ENCODE results near the gene FOXRED1. TPM values are rescaled to one million over a fixed set of nuclear protein-coding genes. Genes with fewer than 3 reads are reported as not detected.

FOXRED1 gene
- total RNA-seq, 1 experiment from 2014 or later = 44.8 TPM

GRCh38 chr11:126277322-126277721, 8.4 kb downstream of the FOXRED1 start:
- no peak for TF ChIP-seq TCF7L2 (IDR thresholded peaks at IDR 0.05; ENCODE audit: low read depth, low read length)
- Histone ChIP-seq H3K27ac (ENCODE audit: low read length) (no peak overlapping the region), H3K27me3 (ENCODE audit: control insufficient read depth, insufficient read depth, low read length) (no peaks in the 10 kb centered on the region), H3K4me1 (ENCODE audit: control insufficient read depth, insufficient read depth, low read length) (peaks cover 4% of the 10 kb centered on the region; the same call in 1 of the 2 replicates), H3K36me3 (ENCODE audit: control insufficient read depth, insufficient read depth, low read length) (peaks cover 7% of the 10 kb centered on the region; the same call in 1 of the 2 replicates), H3K9me3 (ENCODE audit: control insufficient read depth, insufficient read depth, low read depth, low read length) (no peaks in the 10 kb centered on the region), H3K4me3 (ENCODE audit: low read depth in 2 of 2, low read length in 2 of 2) (no peak overlapping the region)
- intact Hi-C loops (cut with micrococcal nuclease; ENCODE audit: unreplicated experiment) = no loop called here
- ATAC-seq = no peak
- in situ Hi-C loops (cut with HindIII; ENCODE audit: low pct_unique_long_range_greater_than_20kb, low sequenced_read_pairs) = no loop called here
- no TSS peak for BruUV-seq (replicated peaks)
- no peak for DNase-seq (ENCODE audit: low read depth, low spot score)
- ChIA-PET POLR2A (no interaction called here), CTCF (no interaction called here)

- Histone ChIP-seq H3K9me3 (ENCODE audit: control insufficient read depth, insufficient read depth, low read depth, low read length) (no peaks in the 10 kb centered on the region), H3K4me1 (ENCODE audit: control insufficient read depth, insufficient read depth, low read length) (peaks cover 6% of the 10 kb centered on the region; the same call in 1 of the 2 replicates), H3K27me3 (ENCODE audit: control insufficient read depth, insufficient read depth, low read length) (no peaks in the 10 kb centered on the region), H3K4me3 (ENCODE audit: low read depth in 2 of 2, low read length in 2 of 2) (no peak overlapping the region), H3K27ac (ENCODE audit: low read length) (no peak overlapping the region), H3K36me3 (ENCODE audit: control insufficient read depth, insufficient read depth, low read length) (peaks cover 7% of the 10 kb centered on the region; the same call in 1 of the 2 replicates)
- ATAC-seq (no peak), DNase-seq (ENCODE audit: low read depth, low spot score) (no peak)
- POLR2A ChIA-PET = no interaction called here
- CTCF ChIA-PET = no interaction called here
- in situ Hi-C loops (cut with HindIII; ENCODE audit: low pct_unique_long_range_greater_than_20kb, low sequenced_read_pairs) (no loop called here), intact Hi-C loops (cut with micrococcal nuclease; ENCODE audit: unreplicated experiment) (no loop called here)
- BruUV-seq (replicated peaks) = no TSS peak
- no peak for TF ChIP-seq POLR2AphosphoS5 (IDR thresholded peaks at IDR 0.05; ENCODE audit: low read depth, low read length)
- TF ChIP-seq CTCF (IDR thresholded peaks at IDR 0.05) = no peak
- no peak for TF ChIP-seq SIN3A (IDR thresholded peaks at IDR 0.05; ENCODE audit: borderline replicate concordance, insufficient read depth, low read depth, low read length)
- no peak for TF ChIP-seq REST (IDR thresholded peaks at IDR 0.05; ENCODE audit: insufficient read depth in 1 of 2, low read depth in 2 of 2, low read length in 1 of 2)
- no peak for TF ChIP-seq TCF7L2 (IDR thresholded peaks at IDR 0.05; ENCODE audit: low read depth, low read length)
These were observed 8.8 kb downstream of the FOXRED1 start for GRCh38 chr11:126277780-126278179.

- intact Hi-C loops (cut with micrococcal nuclease; ENCODE audit: unreplicated experiment) (no loop called here), in situ Hi-C loops (cut with HindIII; ENCODE audit: low pct_unique_long_range_greater_than_20kb, low sequenced_read_pairs) (no loop called here)
- Histone ChIP-seq H3K4me3 (ENCODE audit: low read depth in 2 of 2, low read length in 2 of 2) (no peak overlapping the region), H3K27me3 (ENCODE audit: control insufficient read depth, insufficient read depth, low read length) (no peaks in the 10 kb centered on the region), H3K4me1 (ENCODE audit: control insufficient read depth, insufficient read depth, low read length) (peaks cover 6% of the 10 kb centered on the region; the same call in 1 of the 2 replicates), H3K9me3 (ENCODE audit: control insufficient read depth, insufficient read depth, low read depth, low read length) (no peaks in the 10 kb centered on the region), H3K27ac (ENCODE audit: low read length) (no peak overlapping the region), H3K36me3 (ENCODE audit: control insufficient read depth, insufficient read depth, low read length) (peaks cover 10% of the 10 kb centered on the region; the same call in 1 of the 2 replicates)
- ATAC-seq (no peak), DNase-seq (ENCODE audit: low read depth, low spot score) (no peak)
- CTCF ChIA-PET = no interaction called here
- POLR2A ChIA-PET = no interaction called here
- TF ChIP-seq POLR2AphosphoS5 (IDR thresholded peaks at IDR 0.05; ENCODE audit: low read depth, low read length) (no peak), TCF7L2 (IDR thresholded peaks at IDR 0.05; ENCODE audit: low read depth, low read length) (no peak), CTCF (IDR thresholded peaks at IDR 0.05) (no peak), REST (IDR thresholded peaks at IDR 0.05; ENCODE audit: insufficient read depth in 1 of 2, low read depth in 2 of 2, low read length in 1 of 2) (no peak), SIN3A (IDR thresholded peaks at IDR 0.05; ENCODE audit: borderline replicate concordance, insufficient read depth, low read depth, low read length) (no peak)
- BruUV-seq (replicated peaks) = no TSS peak
These were observed 10.2 kb downstream of the FOXRED1 start for GRCh38 chr11:126279191-126279590.

Measured in Panc1 (cell line).